GM10266 (cell line): ENCODE measurements around the gene ATF4.

ENCODE experiments used
- DNase-seq: peaks from one replicate; pipeline ENCODE4 v3.0.0; 2012; ENCODE audit errors: extremely low spot score
- CTCF ChIP-seq: IDR thresholded peaks from 2 replicates; pipeline ENCODE4 v1.5.1; 2012; ENCODE audit warnings: mild to moderate bottlenecking, low read depth; ENCODE audit not compliant: control insufficient read depth, insufficient read depth; ENCODE audit errors: missing control alignments

The ATF4 gene

GRCh38 chr22:39546889-39547586 is 26.7 kb downstream of the ATF4 start:
- no peak for TF ChIP-seq CTCF
- DNase-seq: no peak

GRCh38 chr22:39547587-39547947 is 27.2 kb downstream of the ATF4 start:
- TF ChIP-seq CTCF: no peak
- no peak for DNase-seq

GRCh38 chr22:39553429-39553828 is 33.1 kb downstream of the ATF4 start:
- DNase-seq: no peak
- TF ChIP-seq CTCF: no peak

GRCh38 chr22:39554151-39554550 is 33.8 kb downstream of the ATF4 start:
- no peak for DNase-seq
- no peak for TF ChIP-seq CTCF

- TF ChIP-seq CTCF: no peak
- DNase-seq: no peak
These were observed 36.8 kb downstream of the ATF4 start for GRCh38 chr22:39556970-39557841.

- TF ChIP-seq CTCF: no peak
- DNase-seq: no peak
These were observed 37.9 kb downstream of the ATF4 start for GRCh38 chr22:39558254-39558727.

- TF ChIP-seq CTCF: no peak
- DNase-seq: no peak
These were observed 38.6 kb downstream of the ATF4 start for GRCh38 chr22:39558950-39559349.
